WTC11 (cell line): ENCODE data around the gene CAMTA1. TPM values are rescaled to one million over a fixed set of nuclear protein-coding genes. Genes with fewer than 3 reads are reported as not detected.

Source experiments
- ATAC-seq: fragments of 200-7000 bp; cut with Tn5 transposase; 2 replicates; pipeline ENCODE4 v1.10.0; 2021; ENCODE audit warnings: mild to moderate bottlenecking, moderate library complexity
- CTCF ChIA-PET: fragments of 300-600 bp; sonication (Branson Sonifier 250); formaldehyde crosslinking; loops from one replicate; lab custom pipeline; 2021; ENCODE audit warnings: antibody characterized with exemption; lab: Charles Lee
- POLR2A ChIA-PET: fragments of 350-600 bp; sonication (Branson Sonifier 250); formaldehyde crosslinking; loops from one replicate; lab custom pipeline; 2021; ENCODE audit warnings: antibody characterized with exemption; lab: Charles Lee
- DNase-seq: peaks from one replicate; pipeline ENCODE4 v3.0.0; 2021; ENCODE audit warnings: low spot score
- H3K27ac Mint-ChIP-seq: 2 replicates; pipeline ENCODE4 v1.8.0; 2021; ENCODE audit warnings: mixed read lengths
- H3K27me3 Mint-ChIP-seq: 2 replicates; pipeline ENCODE4 v1.8.0; 2021; ENCODE audit warnings: low read depth, mild to moderate bottlenecking, moderate library complexity, mixed read lengths
- H3K36me3 Mint-ChIP-seq: 2 replicates; pipeline ENCODE4 v1.8.0; 2021; ENCODE audit warnings: mixed read lengths
- H3K4me1 Mint-ChIP-seq: 2 replicates; pipeline ENCODE4 v1.8.0; 2022; ENCODE audit warnings: mixed read lengths
- H3K4me3 Mint-ChIP-seq: 2 replicates; pipeline ENCODE4 v1.8.0; 2021; ENCODE audit warnings: mild to moderate bottlenecking, moderate library complexity, mixed read lengths
- H3K9me3 Mint-ChIP-seq: 2 replicates; pipeline ENCODE4 v1.8.0; 2021; ENCODE audit warnings: mixed read lengths
- CBFB ChIP-seq: sonication (generic); formaldehyde crosslinking; IDR thresholded peaks from 2 replicates; pipeline ENCODE4 v1.8.1; 2022; ENCODE audit warnings: mild to moderate bottlenecking, low read depth, missing genetic modification reagents
- CREM ChIP-seq: sonication (generic); formaldehyde crosslinking; IDR thresholded peaks from 2 replicates; pipeline ENCODE4 v1.8.1; 2022; ENCODE audit warnings: mild to moderate bottlenecking, missing genetic modification reagents, moderate library complexity
- ELF4 ChIP-seq: sonication (generic); formaldehyde crosslinking; IDR thresholded peaks from 2 replicates; pipeline ENCODE4 v1.8.1; 2022; ENCODE audit warnings: low read depth, mild to moderate bottlenecking, moderate library complexity, missing genetic modification reagents
- EMX1 ChIP-seq: fragments of 250-450 bp; sonication (Bioruptor Pico); IDR thresholded peaks from 2 replicates; pipeline ENCODE4 v1.8.0; 2021; ENCODE audit warnings: mild to moderate bottlenecking
- HMGA2 ChIP-seq: fragments of 250-450 bp; sonication (Bioruptor Pico); IDR thresholded peaks from 2 replicates; pipeline ENCODE4 v1.4.0; 2021; ENCODE audit warnings: mild to moderate bottlenecking, moderate library complexity
- JAZF1 ChIP-seq: fragments of 250-450 bp; sonication (Bioruptor Pico); IDR thresholded peaks from 2 replicates; pipeline ENCODE4 v1.9.0; 2021; ENCODE audit warnings: moderate library complexity, mild to moderate bottlenecking, inconsistent platforms
- JUN ChIP-seq: sonication (generic); formaldehyde crosslinking; IDR thresholded peaks from 2 replicates; pipeline ENCODE4 v1.8.0; 2023; ENCODE audit warnings: mild to moderate bottlenecking, missing genetic modification reagents
- NFYB ChIP-seq: sonication (generic); formaldehyde crosslinking; conservative IDR thresholded peaks from 2 replicates; pipeline ENCODE4 v1.8.0; 2022; ENCODE audit warnings: low read depth, missing genetic modification reagents
- NR3C1 ChIP-seq: sonication (generic); formaldehyde crosslinking; conservative IDR thresholded peaks from 2 replicates; pipeline ENCODE4 v1.8.1; 2023; ENCODE audit warnings: low read depth, mild to moderate bottlenecking, missing genetic modification reagents
- PRRX2 ChIP-seq: fragments of 250-450 bp; sonication (Bioruptor Pico); IDR thresholded peaks from 2 replicates; pipeline ENCODE4 v1.8.0; 2021; ENCODE audit warnings: mild to moderate bottlenecking
- TP53 ChIP-seq: sonication (generic); formaldehyde crosslinking; IDR thresholded peaks from 2 replicates; pipeline ENCODE4 v1.8.1; 2023; ENCODE audit warnings: mild to moderate bottlenecking, missing genetic modification reagents
- ZBTB21 ChIP-seq: sonication (generic); formaldehyde crosslinking; IDR thresholded peaks from 2 replicates; pipeline ENCODE4 v1.8.1; 2023; ENCODE audit warnings: mild to moderate bottlenecking, missing genetic modification reagents, borderline replicate concordance
- ZMAT4 ChIP-seq: fragments of 250-450 bp; sonication (Bioruptor Pico); IDR thresholded peaks from 2 replicates; pipeline ENCODE4 v1.9.0; 2021; ENCODE audit warnings: mild to moderate bottlenecking
- ZNF121 ChIP-seq: sonication (generic); formaldehyde crosslinking; IDR thresholded peaks from 2 replicates; pipeline ENCODE4 v1.8.0; 2023; ENCODE audit warnings: missing genetic modification reagents
- ZNF263 ChIP-seq: sonication (generic); formaldehyde crosslinking; IDR thresholded peaks from 2 replicates; pipeline ENCODE4 v1.8.1; 2022; ENCODE audit warnings: low read depth, mild to moderate bottlenecking, moderate library complexity, missing genetic modification reagents
- ZNF396 ChIP-seq: fragments of 250-450 bp; sonication (Bioruptor Pico); IDR thresholded peaks from 2 replicates; pipeline ENCODE4 v1.8.0; 2021; ENCODE audit warnings: mild to moderate bottlenecking, moderate library complexity, borderline replicate concordance
- ZNF512 ChIP-seq: sonication (generic); formaldehyde crosslinking; IDR thresholded peaks from 2 replicates; pipeline ENCODE4 v1.8.1; 2022; ENCODE audit warnings: missing genetic modification reagents, borderline replicate concordance
- ZNF532 ChIP-seq: fragments of 250-450 bp; sonication (Bioruptor Pico); IDR thresholded peaks from 2 replicates; pipeline ENCODE4 v1.9.0; 2021; ENCODE audit warnings: mild to moderate bottlenecking, borderline replicate concordance
- total RNA-seq: library from RNA; stranded (reverse); gene quantifications from 3 replicates; pipeline ENCODE4 v1.2.3, GENCODE V29; 2021
- TF ChIP-seq, protein P1 (sequence below): sonication (generic); formaldehyde crosslinking; IDR thresholded peaks from 2 replicates; pipeline ENCODE4 v1.8.1; 2023; ENCODE audit warnings: mild to moderate bottlenecking, moderate library complexity, missing genetic modification reagents
- TF ChIP-seq, protein P2 (sequence below): sonication (generic); formaldehyde crosslinking; IDR thresholded peaks from 2 replicates; pipeline ENCODE4 v1.8.1; 2023; ENCODE audit warnings: mild to moderate bottlenecking, missing genetic modification reagents

The CAMTA1 gene
- total RNA-seq, 1 experiment from 2014 or later, result 86.4 TPM

DNA sequence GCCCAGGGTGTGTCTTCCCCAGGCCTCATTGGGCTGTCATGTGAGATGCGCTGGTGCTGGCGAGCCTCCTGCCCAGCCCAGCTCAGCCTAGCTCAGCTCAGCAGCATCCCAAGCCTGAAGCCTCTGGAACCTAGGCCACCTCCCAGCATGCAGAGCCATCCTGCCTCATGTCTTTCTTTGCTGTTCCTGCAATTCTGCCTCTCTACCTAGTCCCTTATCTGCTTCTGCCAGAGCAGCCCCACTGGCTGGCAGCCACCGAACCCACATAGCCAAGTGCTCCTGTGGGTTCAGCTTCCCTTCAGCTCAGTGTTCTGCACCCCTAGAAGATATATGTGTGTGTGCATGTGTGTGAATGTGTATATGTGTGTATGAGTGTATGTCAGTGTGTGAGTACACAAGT is 694.3 kb downstream of the CAMTA1 start:
- no peak for ATAC-seq
- Mint-ChIP-seq H3K27ac (no peak overlapping the region), H3K4me3 (no peak overlapping the region), H3K9me3 (no peaks in the 10 kb centered on the region), H3K36me3 (no peaks in the 10 kb centered on the region), H3K27me3 (no peaks in the 10 kb centered on the region), H3K4me1 (peaks cover 6% of the 10 kb centered on the region)
- ChIA-PET POLR2A (no interaction called here), CTCF (interaction anchor here (1.2 kb wide), 1 partner anchor 218 kb away, joined by 3 read pairs; no protein-coding TSS in a partner anchor)
- no peak for DNase-seq
- TF ChIP-seq ZNF396 (CRISPR knock-in tag), result no peak
- no peak for TF ChIP-seq CBFB
- no peak for TF ChIP-seq TP53 (CRISPR knock-in tag)
- no peak for TF ChIP-seq ZBTB21 (CRISPR knock-in tag)
- no peak for TF ChIP-seq ZNF512 (CRISPR knock-in tag)
- TF ChIP-seq, protein P1, sequence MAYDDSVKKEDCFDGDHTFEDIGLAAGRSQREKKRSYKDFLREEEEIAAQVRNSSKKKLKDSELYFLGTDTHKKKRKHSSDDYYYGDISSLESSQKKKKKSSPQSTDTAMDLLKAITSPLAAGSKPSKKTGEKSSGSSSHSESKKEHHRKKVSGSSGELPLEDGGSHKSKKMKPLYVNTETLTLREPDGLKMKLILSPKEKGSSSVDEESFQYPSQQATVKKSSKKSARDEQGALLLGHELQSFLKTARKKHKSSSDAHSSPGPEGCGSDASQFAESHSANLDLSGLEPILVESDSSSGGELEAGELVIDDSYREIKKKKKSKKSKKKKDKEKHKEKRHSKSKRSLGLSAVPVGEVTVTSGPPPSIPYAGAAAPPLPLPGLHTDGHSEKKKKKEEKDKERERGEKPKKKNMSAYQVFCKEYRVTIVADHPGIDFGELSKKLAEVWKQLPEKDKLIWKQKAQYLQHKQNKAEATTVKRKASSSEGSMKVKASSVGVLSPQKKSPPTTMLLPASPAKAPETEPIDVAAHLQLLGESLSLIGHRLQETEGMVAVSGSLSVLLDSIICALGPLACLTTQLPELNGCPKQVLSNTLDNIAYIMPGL (CRISPR knock-in tag), result no peak
- TF ChIP-seq ELF4, result no peak
- no peak for TF ChIP-seq CREM (CRISPR knock-in tag)
- no peak for TF ChIP-seq JUN
- TF ChIP-seq, protein P2, sequence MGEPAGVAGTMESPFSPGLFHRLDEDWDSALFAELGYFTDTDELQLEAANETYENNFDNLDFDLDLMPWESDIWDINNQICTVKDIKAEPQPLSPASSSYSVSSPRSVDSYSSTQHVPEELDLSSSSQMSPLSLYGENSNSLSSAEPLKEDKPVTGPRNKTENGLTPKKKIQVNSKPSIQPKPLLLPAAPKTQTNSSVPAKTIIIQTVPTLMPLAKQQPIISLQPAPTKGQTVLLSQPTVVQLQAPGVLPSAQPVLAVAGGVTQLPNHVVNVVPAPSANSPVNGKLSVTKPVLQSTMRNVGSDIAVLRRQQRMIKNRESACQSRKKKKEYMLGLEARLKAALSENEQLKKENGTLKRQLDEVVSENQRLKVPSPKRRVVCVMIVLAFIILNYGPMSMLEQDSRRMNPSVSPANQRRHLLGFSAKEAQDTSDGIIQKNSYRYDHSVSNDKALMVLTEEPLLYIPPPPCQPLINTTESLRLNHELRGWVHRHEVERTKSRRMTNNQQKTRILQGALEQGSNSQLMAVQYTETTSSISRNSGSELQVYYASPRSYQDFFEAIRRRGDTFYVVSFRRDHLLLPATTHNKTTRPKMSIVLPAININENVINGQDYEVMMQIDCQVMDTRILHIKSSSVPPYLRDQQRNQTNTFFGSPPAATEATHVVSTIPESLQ (CRISPR knock-in tag), result no peak
- no peak for TF ChIP-seq ZNF532 (CRISPR knock-in tag)
- no peak for TF ChIP-seq ZNF263 (CRISPR knock-in tag)
- no peak for TF ChIP-seq ZMAT4 (CRISPR knock-in tag)
- TF ChIP-seq PRRX2 (CRISPR knock-in tag), result no peak
- no peak for TF ChIP-seq ZNF121
- TF ChIP-seq NR3C1 (CRISPR knock-in tag), result no peak
- TF ChIP-seq NFYB (CRISPR knock-in tag), result no peak
- TF ChIP-seq EMX1, result no peak
- no peak for TF ChIP-seq HMGA2
- no peak for TF ChIP-seq JAZF1 (CRISPR knock-in tag)
